HG03469 (cell line): ENCODE measurements around the gene ABCB9.

ENCODE experiments used
- ATAC-seq: cut with Tn5 transposase; IDR thresholded peaks from one replicate; pipeline ENCODE4 v1.9.1; 2021; ENCODE audit warnings: mild to moderate bottlenecking, moderate library complexity, moderate number of reproducible peaks; ENCODE audit not compliant: unreplicated experiment

The ABCB9 gene

GRCh38 chr12:122884091-122884826 is 82.0 kb downstream of the ABCB9 start:
- ATAC-seq = no peak

DNA sequence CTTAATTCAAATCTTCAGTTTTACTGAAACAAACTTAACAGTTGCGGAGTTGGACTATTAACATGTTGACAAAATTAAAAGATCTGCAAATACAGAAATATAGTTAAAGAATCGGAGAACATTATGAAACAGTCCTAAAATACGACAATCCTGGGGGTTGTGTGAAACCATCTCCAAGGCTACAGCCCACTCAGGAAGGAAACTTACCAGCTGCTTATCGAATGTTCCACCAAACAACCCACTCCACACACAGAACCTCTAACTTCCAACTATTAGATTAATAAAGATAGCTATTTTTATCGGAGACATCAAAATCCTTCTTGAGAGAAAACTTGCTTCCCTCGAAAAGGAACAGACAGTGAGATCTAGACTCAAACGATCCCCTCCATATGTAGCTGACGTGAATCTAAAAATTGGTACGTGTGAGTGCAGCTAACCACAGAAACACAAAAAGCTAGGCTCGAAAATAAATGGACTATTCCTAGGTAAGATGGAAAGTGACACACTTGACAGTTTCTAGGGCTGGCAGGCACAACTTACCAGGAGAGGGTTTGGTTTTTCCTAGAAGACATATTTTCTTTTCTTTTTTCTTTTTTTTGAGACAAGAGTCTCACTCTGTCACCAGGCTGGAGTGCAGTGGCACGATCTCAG is 83.2 kb downstream of the ABCB9 start:
- ATAC-seq = no peak

DNA sequence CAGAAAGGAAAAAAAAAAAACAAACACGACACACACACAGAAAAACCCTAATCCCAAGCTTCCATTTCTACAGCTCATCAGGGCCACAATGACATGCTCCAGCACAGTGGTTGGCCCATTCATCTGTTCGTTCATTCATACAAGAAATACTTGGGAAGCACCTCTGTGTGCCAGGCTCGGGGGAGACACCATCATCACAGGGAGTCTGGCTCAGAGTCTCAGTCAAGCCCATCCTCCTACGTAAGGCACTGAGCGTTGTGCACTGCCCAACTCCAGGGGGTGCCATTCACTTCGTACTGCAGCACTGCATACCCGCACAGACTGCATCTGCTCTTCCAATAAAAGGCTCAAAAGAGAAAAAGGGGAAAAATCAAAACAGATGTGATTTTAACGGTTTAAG is 85.6 kb downstream of the ABCB9 start:
- ATAC-seq = no peak

DNA sequence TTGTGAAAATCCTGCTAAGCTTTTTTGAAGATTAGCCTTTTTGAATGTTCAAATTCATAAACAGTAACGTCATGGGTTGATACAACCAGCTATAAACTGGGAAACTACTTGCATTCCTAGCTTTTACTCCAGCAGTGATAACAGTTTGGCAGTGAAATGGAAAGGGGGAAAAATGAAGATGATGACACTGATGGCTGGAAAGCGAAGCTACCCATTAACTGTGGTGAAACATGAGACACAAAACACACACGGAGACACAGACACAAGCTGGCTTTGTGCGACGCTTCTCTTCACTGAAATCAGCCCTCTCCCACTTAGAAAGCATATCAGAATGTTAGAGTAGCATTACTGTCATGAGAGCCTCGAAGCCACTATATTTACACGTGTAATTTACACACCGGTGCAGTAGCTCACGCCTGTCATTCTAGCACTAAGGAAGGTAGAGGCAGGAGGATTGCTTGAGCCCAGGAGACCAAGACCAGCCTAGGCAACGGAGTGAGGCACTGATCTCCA is 86.1 kb downstream of the ABCB9 start:
- ATAC-seq = no peak
